Nephron (organoid): ENCODE results near the gene PRIMA1.

Experiments used
- H3K27ac Mint-ChIP-seq, 3 experiments: 2 replicates each; pipeline ENCODE4 v1.8.0; 2020; ENCODE audit warnings: mixed read lengths in 3 of 3, mild to moderate bottlenecking in 2 of 3, moderate library complexity in 1 of 3
- H3K27me3 Mint-ChIP-seq: 2 replicates; pipeline ENCODE4 v1.8.0; 2021; ENCODE audit warnings: low read depth, mild to moderate bottlenecking, moderate library complexity, mixed read lengths
- H3K36me3 Mint-ChIP-seq: 2 replicates; pipeline ENCODE4 v1.8.0; 2020; ENCODE audit warnings: low read depth, mixed read lengths
- H3K4me1 Mint-ChIP-seq: 2 replicates; pipeline ENCODE4 v1.8.0; 2020; ENCODE audit warnings: mixed read lengths
- H3K4me3 Mint-ChIP-seq, 3 experiments: 2 replicates each; pipeline ENCODE4 v1.8.0; 2020; ENCODE audit warnings: mild to moderate bottlenecking in 3 of 3, mixed read lengths in 3 of 3, moderate library complexity in 2 of 3
- H3K9me3 Mint-ChIP-seq: 2 replicates; pipeline ENCODE4 v1.8.0; 2020; ENCODE audit warnings: mixed read lengths
- CTCF ChIP-seq, 3 experiments: fragments of 200-600 bp; sonication (generic); IDR thresholded peaks; one replicate each; pipeline ENCODE4 v1.5.0; 2021; ENCODE audit warnings: antibody characterized with exemption in 3 of 3; ENCODE audit not compliant: unreplicated experiment in 3 of 3

The PRIMA1 gene

GRCh38 chr14:93691042-93691780 lies 97.1 kb downstream of the PRIMA1 start:
- H3K36me3 Mint-ChIP-seq, result no peaks in the 10 kb centered on the region
- peaks cover 22% of the 10 kb centered on the region for H3K4me1 Mint-ChIP-seq
- H3K9me3 Mint-ChIP-seq, result peaks cover 3% of the 10 kb centered on the region
- no peak overlapping the region for H3K4me3 Mint-ChIP-seq
- no peak overlapping the region for H3K27ac Mint-ChIP-seq
- H3K27me3 Mint-ChIP-seq, result peaks cover 23% of the 10 kb centered on the region
- no peak for TF ChIP-seq CTCF (IDR thresholded peaks at IDR 0.05; ENCODE audit: unreplicated experiment in 3 of 3)

GRCh38 chr14:93690146-93690545 lies 98.1 kb downstream of the PRIMA1 start:
- Mint-ChIP-seq H3K27ac (no peak overlapping the region), H3K36me3 (no peaks in the 10 kb centered on the region), H3K4me3 (no peak overlapping the region), H3K27me3 (peaks cover 23% of the 10 kb centered on the region), H3K4me1 (peaks cover 32% of the 10 kb centered on the region), H3K9me3 (no peaks in the 10 kb centered on the region)
- no peak for TF ChIP-seq CTCF (IDR thresholded peaks at IDR 0.05; ENCODE audit: unreplicated experiment in 3 of 3)

- Mint-ChIP-seq H3K4me1 (peaks cover 32% of the 10 kb centered on the region), H3K27ac (no peak overlapping the region), H3K4me3 (no peak overlapping the region), H3K9me3 (no peaks in the 10 kb centered on the region), H3K27me3 (peaks cover 23% of the 10 kb centered on the region), H3K36me3 (no peaks in the 10 kb centered on the region)
- no peak for TF ChIP-seq CTCF (IDR thresholded peaks at IDR 0.05; ENCODE audit: unreplicated experiment in 3 of 3)
These were observed 99.5 kb downstream of the PRIMA1 start for GRCh38 chr14:93688820-93689219.

- no peak for TF ChIP-seq CTCF (IDR thresholded peaks at IDR 0.05; ENCODE audit: unreplicated experiment in 3 of 3)
- no peaks in the 10 kb centered on the region for H3K36me3 Mint-ChIP-seq
- peaks cover 32% of the 10 kb centered on the region for H3K4me1 Mint-ChIP-seq
- H3K4me3 Mint-ChIP-seq, result no peak overlapping the region
- H3K9me3 Mint-ChIP-seq, result no peaks in the 10 kb centered on the region
- H3K27me3 Mint-ChIP-seq, result peaks cover 23% of the 10 kb centered on the region
- peak overlapping the region in 1 of 3 experiments; percentile 9 for H3K27ac Mint-ChIP-seq
These were observed 100.0 kb downstream of the PRIMA1 start for GRCh38 chr14:93688239-93688666.

GRCh38 chr14:93686268-93686667 lies 102.0 kb downstream of the PRIMA1 start:
- no peak for TF ChIP-seq CTCF (IDR thresholded peaks at IDR 0.05; ENCODE audit: unreplicated experiment in 3 of 3)
- H3K27ac Mint-ChIP-seq, result no peak overlapping the region
- H3K27me3 Mint-ChIP-seq, result peaks cover 23% of the 10 kb centered on the region
- no peaks in the 10 kb centered on the region for H3K9me3 Mint-ChIP-seq
- peaks cover 32% of the 10 kb centered on the region for H3K4me1 Mint-ChIP-seq
- H3K4me3 Mint-ChIP-seq, result no peak overlapping the region
- no peaks in the 10 kb centered on the region for H3K36me3 Mint-ChIP-seq
